HepG2 (cell line): ENCODE results near the gene HOXC5. TPM values are rescaled to one million over a fixed set of nuclear protein-coding genes. Genes with fewer than 3 reads are reported as not detected.

ENCODE experiments used
- CEBPG ChIP-seq: IDR thresholded peaks from 2 replicates; pipeline ENCODE4 v1.6.1; 2016
- CHD2 ChIP-seq: IDR thresholded peaks from 2 replicates; pipeline ENCODE4 v1.6.1; 2011; ENCODE audit warnings: low read depth, low read length, improper control_type of control experiment
- MAF1 ChIP-seq: sonication (generic); formaldehyde crosslinking; IDR thresholded peaks from 2 replicates; pipeline ENCODE4 v1.5.0; 2020; ENCODE audit warnings: missing genetic modification reagents, borderline replicate concordance
- PAF1 ChIP-seq: IDR thresholded peaks from 2 replicates; pipeline ENCODE4 v1.6.1; 2016; ENCODE audit warnings: missing genetic modification reagents, missing compliant biosample characterization
- RFX5 ChIP-seq: IDR thresholded peaks from 2 replicates; pipeline ENCODE4 v1.6.1; 2011; ENCODE audit warnings: low read depth, low read length, improper control_type of control experiment
- SP5 ChIP-seq: IDR thresholded peaks from 2 replicates; pipeline ENCODE4 v1.6.1; 2016; ENCODE audit warnings: low read depth, borderline replicate concordance
- THAP9 ChIP-seq: sonication (generic); formaldehyde crosslinking; IDR thresholded peaks from 2 replicates; pipeline ENCODE4; 2020; ENCODE audit warnings: missing genetic modification reagents, mild to moderate bottlenecking, borderline replicate concordance
- ZFP36L2 ChIP-seq: sonication (generic); formaldehyde crosslinking; IDR thresholded peaks from 2 replicates; pipeline ENCODE4 v1.4.0; 2020; ENCODE audit warnings: missing genetic modification reagents
- ZNF142 ChIP-seq: sonication (generic); formaldehyde crosslinking; IDR thresholded peaks from 2 replicates; pipeline ENCODE4 v1.4.0; 2020; ENCODE audit warnings: missing genetic modification reagents
- ZNF333 ChIP-seq: sonication (generic); formaldehyde crosslinking; IDR thresholded peaks from 2 replicates; pipeline ENCODE4 v1.4.0; 2020; ENCODE audit warnings: mild to moderate bottlenecking, missing genetic modification reagents, borderline replicate concordance
- ZNF382 ChIP-seq: sonication (generic); formaldehyde crosslinking; IDR thresholded peaks from 2 replicates; pipeline ENCODE4 v1.5.0; 2020; ENCODE audit warnings: missing genetic modification reagents, mild to moderate bottlenecking, borderline replicate concordance
- ZNF614 ChIP-seq: IDR thresholded peaks from 2 replicates; pipeline ENCODE4 v1.6.1; 2018; ENCODE audit warnings: missing biosample characterization, missing genetic modification reagents, inconsistent platforms, borderline replicate concordance
- ZNF780A ChIP-seq: sonication (generic); formaldehyde crosslinking; IDR thresholded peaks from 2 replicates; pipeline ENCODE4 v1.8.0; 2022; ENCODE audit warnings: mild to moderate bottlenecking, missing genetic modification reagents, moderate library complexity
- polyA plus RNA-seq, 8 experiments: library from polyadenylated mRNA; depleted of rRNA in 3 of 8; stranded (reverse) in 7 of 8; unstranded in 1 of 8; fragments of >200 nt; fragmentation: Illumina TruSeq in 4 of 8; extraction: Trizol in 4 of 8; gene quantifications; 2 replicates each; pipeline versions ENCODE4 v1.2.1 to v1.2.3, GENCODE V29; 2011 to 2016; ENCODE audit warnings: low read depth in 4 of 8, missing spikeins in 1 of 8, mixed read lengths in 1 of 8; ENCODE audit not compliant: insufficient read depth in 1 of 8
- total RNA-seq, 5 experiments: library from RNA; depleted of rRNA; stranded (reverse); fragments of >200 nt; fragmentation: Illumina TruSeq; extraction: Trizol; gene quantifications; 2 replicates each; pipeline ENCODE4 v1.2.3, GENCODE V29; 2016; ENCODE audit warnings: low read depth in 1 of 5
- TF ChIP-seq, protein P1 (sequence below): sonication (generic); formaldehyde crosslinking; IDR thresholded peaks from 2 replicates; pipeline ENCODE4 v1.4.0; 2020; ENCODE audit warnings: mild to moderate bottlenecking, missing genetic modification reagents
- TF ChIP-seq, protein P2 (sequence below): sonication (generic); formaldehyde crosslinking; conservative IDR thresholded peaks from 2 replicates; pipeline ENCODE4 v1.8.0; 2022; ENCODE audit warnings: mild to moderate bottlenecking, moderate library complexity, missing genetic modification reagents

The HOXC5 gene
- total and polyA plus RNA-seq, 2 of the 13 experiments (the other 11 are each of a cell fraction or from before 2014, with no cell fraction given): not detected

GRCh38 chr12:54000116-54001114 lies 32.4 kb upstream of the HOXC5 start, which contains the start of gene HOXC9 (continued):
- TF ChIP-seq ZNF142 (CRISPR knock-in tag): peak; percentile 25; the same call in 1 of the 2 replicates
- no peak for TF ChIP-seq PAF1 (CRISPR knock-in tag)
- no peak for TF ChIP-seq ZFP36L2
- TF ChIP-seq ZNF382: no peak
- no peak for TF ChIP-seq ZNF780A (CRISPR knock-in tag)
- TF ChIP-seq CHD2: no peak
- TF ChIP-seq MAF1: no peak
- TF ChIP-seq, protein P1, sequence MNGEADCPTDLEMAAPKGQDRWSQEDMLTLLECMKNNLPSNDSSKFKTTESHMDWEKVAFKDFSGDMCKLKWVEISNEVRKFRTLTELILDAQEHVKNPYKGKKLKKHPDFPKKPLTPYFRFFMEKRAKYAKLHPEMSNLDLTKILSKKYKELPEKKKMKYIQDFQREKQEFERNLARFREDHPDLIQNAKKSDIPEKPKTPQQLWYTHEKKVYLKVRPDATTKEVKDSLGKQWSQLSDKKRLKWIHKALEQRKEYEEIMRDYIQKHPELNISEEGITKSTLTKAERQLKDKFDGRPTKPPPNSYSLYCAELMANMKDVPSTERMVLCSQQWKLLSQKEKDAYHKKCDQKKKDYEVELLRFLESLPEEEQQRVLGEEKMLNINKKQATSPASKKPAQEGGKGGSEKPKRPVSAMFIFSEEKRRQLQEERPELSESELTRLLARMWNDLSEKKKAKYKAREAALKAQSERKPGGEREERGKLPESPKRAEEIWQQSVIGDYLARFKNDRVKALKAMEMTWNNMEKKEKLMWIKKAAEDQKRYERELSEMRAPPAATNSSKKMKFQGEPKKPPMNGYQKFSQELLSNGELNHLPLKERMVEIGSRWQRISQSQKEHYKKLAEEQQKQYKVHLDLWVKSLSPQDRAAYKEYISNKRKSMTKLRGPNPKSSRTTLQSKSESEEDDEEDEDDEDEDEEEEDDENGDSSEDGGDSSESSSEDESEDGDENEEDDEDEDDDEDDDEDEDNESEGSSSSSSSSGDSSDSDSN (CRISPR knock-in tag): peak; percentile 87
- no peak for TF ChIP-seq CEBPG (CRISPR knock-in tag)
- no peak for TF ChIP-seq RFX5
- TF ChIP-seq, protein P2, sequence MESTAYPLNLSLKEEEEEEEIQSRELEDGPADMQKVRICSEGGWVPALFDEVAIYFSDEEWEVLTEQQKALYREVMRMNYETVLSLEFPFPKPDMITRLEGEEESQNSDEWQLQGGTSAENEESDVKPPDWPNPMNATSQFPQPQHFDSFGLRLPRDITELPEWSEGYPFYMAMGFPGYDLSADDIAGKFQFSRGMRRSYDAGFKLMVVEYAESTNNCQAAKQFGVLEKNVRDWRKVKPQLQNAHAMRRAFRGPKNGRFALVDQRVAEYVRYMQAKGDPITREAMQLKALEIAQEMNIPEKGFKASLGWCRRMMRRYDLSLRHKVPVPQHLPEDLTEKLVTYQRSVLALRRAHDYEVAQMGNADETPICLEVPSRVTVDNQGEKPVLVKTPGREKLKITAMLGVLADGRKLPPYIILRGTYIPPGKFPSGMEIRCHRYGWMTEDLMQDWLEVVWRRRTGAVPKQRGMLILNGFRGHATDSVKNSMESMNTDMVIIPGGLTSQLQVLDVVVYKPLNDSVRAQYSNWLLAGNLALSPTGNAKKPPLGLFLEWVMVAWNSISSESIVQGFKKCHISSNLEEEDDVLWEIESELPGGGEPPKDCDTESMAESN (CRISPR knock-in tag): no peak; the same call in 1 of the 2 replicates
- no peak for TF ChIP-seq ZNF333 (CRISPR knock-in tag)
- no peak for TF ChIP-seq THAP9 (CRISPR knock-in tag)
- no peak for TF ChIP-seq SP5 (CRISPR knock-in tag)
- no peak for TF ChIP-seq ZNF614 (CRISPR knock-in tag)
